RWPE2 (cell line): ENCODE results near the gene TRAPPC5.

Experiments
- ATAC-seq: fragments of 200-7000 bp; cut with Tn5 transposase; 3 replicates; pipeline ENCODE4 v1.9.1; 2021; ENCODE audit warnings: low read depth
- DNase-seq: peaks from one replicate; pipeline ENCODE4 v3.0.0-alpha.2; 2020; ENCODE audit warnings: low spot score
- H3K27ac ChIP-seq: fragments of 450-650 bp; 2 replicates; pipeline ENCODE4 v1.5.1; 2017; ENCODE audit warnings: mild to moderate bottlenecking; ENCODE audit not compliant: poor library complexity, severe bottlenecking
- H3K27me3 ChIP-seq: fragments of 250-450 bp; sonication (Bioruptor Pico); 2 replicates; pipeline ENCODE4 v1.5.1; 2021; ENCODE audit warnings: mild to moderate bottlenecking, moderate library complexity; ENCODE audit not compliant: insufficient read depth, poor library complexity, severe bottlenecking
- H3K36me3 ChIP-seq: fragments of 250-450 bp; sonication (Bioruptor Pico); 2 replicates; pipeline ENCODE4 v1.5.1; 2020; ENCODE audit warnings: low read depth, mild to moderate bottlenecking, moderate library complexity
- H3K4me1 ChIP-seq: fragments of 250-450 bp; sonication (Bioruptor Pico); 2 replicates; pipeline ENCODE4 v1.5.1; 2021; ENCODE audit warnings: mild to moderate bottlenecking, moderate library complexity; ENCODE audit not compliant: insufficient read depth, poor library complexity, severe bottlenecking
- H3K4me3 ChIP-seq: fragments of 250-450 bp; sonication (Bioruptor Pico); 2 replicates; pipeline ENCODE4 v1.5.1; 2021; ENCODE audit warnings: mild to moderate bottlenecking, moderate library complexity; ENCODE audit not compliant: severe bottlenecking
- H3K9me3 ChIP-seq: fragments of 250-450 bp; sonication (Bioruptor Pico); 2 replicates; pipeline ENCODE4 v1.5.1; 2021; ENCODE audit warnings: mild to moderate bottlenecking, moderate library complexity; ENCODE audit not compliant: severe bottlenecking
- CTCF ChIP-seq: fragments of 450-650 bp; IDR thresholded peaks from one replicate; pipeline ENCODE4 v1.5.1; 2017; ENCODE audit warnings: mild to moderate bottlenecking, moderate library complexity; ENCODE audit not compliant: poor library complexity, severe bottlenecking

The TRAPPC5 gene

DNA sequence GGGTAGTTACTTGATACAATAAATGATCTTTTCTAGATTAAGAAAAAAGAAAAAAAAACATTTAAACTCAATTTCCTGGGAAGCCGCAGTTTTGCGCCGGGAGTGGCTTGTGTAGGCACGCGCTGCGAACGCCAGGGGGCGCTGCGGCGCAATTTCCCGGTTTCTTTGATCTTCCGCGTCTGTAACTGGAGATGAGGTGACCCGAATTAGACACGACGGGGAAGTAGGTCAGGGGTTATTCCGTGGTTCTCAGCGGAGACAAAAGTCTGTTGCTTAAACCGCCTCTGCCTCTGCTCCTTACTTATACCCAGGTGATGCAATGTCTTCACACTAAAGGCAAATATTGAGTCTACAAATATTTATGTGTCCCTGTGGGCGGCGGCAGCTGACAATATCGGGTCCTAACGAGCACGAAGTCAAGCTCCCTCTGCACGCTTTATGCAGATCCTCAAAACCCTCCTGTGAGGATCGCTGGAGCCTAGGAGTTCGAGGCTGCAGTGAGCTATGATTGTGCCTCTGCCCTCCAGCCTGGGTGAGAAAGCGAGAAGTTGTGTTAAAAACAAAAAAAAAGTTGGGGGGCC, 28.5 kb upstream of the TRAPPC5 start:
- Histone ChIP-seq H3K4me1 (no peaks in the 10 kb centered on the region), H3K9me3 (no peaks in the 10 kb centered on the region), H3K36me3 (no peaks in the 10 kb centered on the region), H3K27me3 (no peaks in the 10 kb centered on the region), H3K4me3 (no peak overlapping the region), H3K27ac (no peak overlapping the region)
- DNase-seq (no peak), ATAC-seq (peak; percentile 53; the same call in 2 of the 3 replicates)
- TF ChIP-seq CTCF, result peak; percentile 89

DNA sequence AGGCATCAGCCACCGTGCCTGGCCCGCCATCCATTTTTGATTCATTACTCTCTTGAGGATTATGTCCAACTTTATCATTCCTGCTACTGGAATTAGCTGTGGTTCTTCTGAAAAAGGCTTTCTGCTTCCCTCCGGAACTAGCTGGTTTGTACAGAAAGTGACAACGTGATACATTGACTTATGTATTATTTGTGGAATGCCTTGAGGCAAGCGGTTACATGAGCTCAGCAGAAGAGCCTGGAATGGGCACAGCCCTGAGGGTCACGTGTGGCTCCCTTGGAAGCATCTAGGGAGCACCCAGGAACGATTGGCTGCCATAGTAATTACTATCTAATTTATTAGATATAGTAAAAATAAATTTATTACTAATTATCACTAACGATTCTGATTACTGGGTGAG, 26.2 kb upstream of the TRAPPC5 start:
- Histone ChIP-seq H3K27ac (no peak overlapping the region), H3K9me3 (no peaks in the 10 kb centered on the region), H3K36me3 (no peaks in the 10 kb centered on the region), H3K4me3 (no peak overlapping the region), H3K4me1 (no peaks in the 10 kb centered on the region), H3K27me3 (no peaks in the 10 kb centered on the region)
- ATAC-seq (no peak), DNase-seq (no peak)
- TF ChIP-seq CTCF, result no peak

GRCh38 chr19:7655581-7655980, 25.1 kb upstream of the TRAPPC5 start:
- no peak for TF ChIP-seq CTCF
- Histone ChIP-seq H3K4me3 (no peak overlapping the region), H3K27ac (no peak overlapping the region), H3K4me1 (no peaks in the 10 kb centered on the region), H3K27me3 (no peaks in the 10 kb centered on the region), H3K9me3 (no peaks in the 10 kb centered on the region), H3K36me3 (no peaks in the 10 kb centered on the region)
- ATAC-seq (no peak), DNase-seq (no peak)

GRCh38 chr19:7657131-7657751, 23.4 kb upstream of the TRAPPC5 start:
- Histone ChIP-seq H3K9me3 (no peaks in the 10 kb centered on the region), H3K4me3 (no peak overlapping the region), H3K27ac (no peak overlapping the region), H3K36me3 (no peaks in the 10 kb centered on the region), H3K4me1 (no peaks in the 10 kb centered on the region), H3K27me3 (no peaks in the 10 kb centered on the region)
- DNase-seq (no peak), ATAC-seq (no peak)
- no peak for TF ChIP-seq CTCF

DNA sequence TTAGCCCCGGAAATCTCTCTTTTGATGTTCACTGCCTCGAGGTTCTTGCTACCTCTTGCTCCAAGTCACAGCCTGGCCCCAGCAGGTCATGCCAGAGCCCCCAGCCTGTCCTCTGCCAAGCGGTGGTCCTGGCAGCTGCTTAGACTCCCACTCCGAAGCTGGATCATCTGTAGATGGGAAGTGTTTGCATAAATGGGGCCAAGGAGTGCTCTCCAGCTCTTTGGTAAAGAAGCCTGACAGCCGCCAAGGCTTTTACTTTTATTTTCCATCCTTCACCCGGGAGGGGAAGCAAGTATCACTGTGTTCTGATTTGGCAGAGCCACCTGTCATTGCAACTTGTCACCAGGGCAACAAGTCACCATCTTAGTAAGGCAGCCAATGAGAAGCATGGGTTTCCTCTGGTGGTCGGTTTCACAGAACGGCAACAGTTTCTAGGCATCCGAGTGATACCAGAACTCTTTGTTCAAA, 22.4 kb upstream of the TRAPPC5 start:
- Histone ChIP-seq H3K36me3 (no peaks in the 10 kb centered on the region), H3K27me3 (no peaks in the 10 kb centered on the region), H3K4me3 (no peak overlapping the region), H3K27ac (no peak overlapping the region), H3K4me1 (no peaks in the 10 kb centered on the region), H3K9me3 (no peaks in the 10 kb centered on the region)
- TF ChIP-seq CTCF, result no peak
- ATAC-seq (no peak), DNase-seq (no peak)
